Neural cell (in vitro differentiated cells): ENCODE measurements around the gene FZD7. TPM values are rescaled to one million over a fixed set of nuclear protein-coding genes. Genes with fewer than 3 reads are reported as not detected.

Experiments
- H2AFZ ChIP-seq: fragments of 200-600, 300-800 bp; sonication (generic), shearing (Covaris generic); 2 replicates; pipeline ENCODE4 v1.6.0; 2014; ENCODE audit warnings: low read depth, mild to moderate bottlenecking, antibody characterized with exemption, low read length, moderate library complexity
- H3F3A ChIP-seq: fragments of 200-600 bp; shearing (Covaris generic); 2 replicates; pipeline ENCODE4 v1.6.1; 2016; ENCODE audit warnings: mild to moderate bottlenecking, moderate library complexity, mixed read lengths, antibody characterized with exemption, low read length; ENCODE audit not compliant: insufficient read depth, poor library complexity, severe bottlenecking
- H3K27ac ChIP-seq: fragments of 200-600, 300-800 bp; sonication (generic), shearing (Covaris generic); 2 replicates; pipeline ENCODE4 v1.5.1; 2014; ENCODE audit warnings: mild to moderate bottlenecking, low read length, moderate library complexity
- H3K27me3 ChIP-seq: fragments of 300-800, 200-600 bp; sonication (generic), shearing (Covaris generic); 2 replicates; pipeline ENCODE4 v1.6.0; 2014; ENCODE audit warnings: mild to moderate bottlenecking, low read depth, low read length, moderate library complexity; ENCODE audit not compliant: insufficient read depth
- H3K36me3 ChIP-seq: fragments of 300-800, 200-600 bp; sonication (generic), shearing (Covaris generic); 2 replicates; pipeline ENCODE4 v1.5.1; 2014; ENCODE audit warnings: mild to moderate bottlenecking, antibody characterized with exemption, low read length, moderate library complexity; ENCODE audit not compliant: insufficient read depth
- H3K4me2 ChIP-seq: fragments of 300-800, 200-600 bp; sonication (generic), shearing (Covaris generic); 2 replicates; pipeline ENCODE4 v1.6.0; 2014; ENCODE audit warnings: mild to moderate bottlenecking, low read length
- H3K4me3 ChIP-seq: fragments of 300-800, 200-600 bp; sonication (generic), shearing (Covaris generic); 2 replicates; pipeline ENCODE4 v1.5.1; 2014; ENCODE audit warnings: mild to moderate bottlenecking, low read length, moderate library complexity
- H3K79me2 ChIP-seq: fragments of 200-600 bp; shearing (Covaris generic); replicated peaks from 2 replicates; pipeline ENCODE4 v1.6.0; 2014; ENCODE audit warnings: mild to moderate bottlenecking, low read length, moderate library complexity; ENCODE audit not compliant: insufficient read depth
- H3K9ac ChIP-seq: fragments of 300-800, 200-600 bp; sonication (generic), shearing (Covaris generic); 2 replicates; pipeline ENCODE4 v1.6.1; 2016; ENCODE audit warnings: mild to moderate bottlenecking, low read length, mixed read lengths
- H3K9me2 ChIP-seq: fragments of 200-600 bp; shearing (Covaris generic); 2 replicates; pipeline ENCODE4 v1.6.1; 2016; ENCODE audit warnings: mild to moderate bottlenecking, low read length, mixed read lengths; ENCODE audit not compliant: insufficient read depth
- H3K9me3 ChIP-seq: fragments of 200-600, 300-800 bp; sonication (generic), shearing (Covaris generic); 2 replicates; pipeline ENCODE4 v1.6.1; 2016; ENCODE audit warnings: mild to moderate bottlenecking, mixed run types, low read length, moderate library complexity, mixed read lengths
- H4K20me1 ChIP-seq: fragments of 200-600 bp; shearing (Covaris generic); 2 replicates; pipeline ENCODE4 v1.6.1; 2016; ENCODE audit warnings: mild to moderate bottlenecking, mixed run types; ENCODE audit not compliant: insufficient read depth
- CTCF ChIP-seq: fragments of 450-650 bp; IDR thresholded peaks from 2 replicates; pipeline ENCODE4 v1.5.1; 2014; ENCODE audit warnings: antibody characterized with exemption, mild to moderate bottlenecking, moderate library complexity; ENCODE audit not compliant: poor library complexity, severe bottlenecking
- EP300 ChIP-seq: fragments of 450-650 bp; conservative IDR thresholded peaks from 2 replicates; pipeline ENCODE4 v1.6.1; 2014; ENCODE audit warnings: antibody characterized with exemption, mild to moderate bottlenecking, moderate library complexity; ENCODE audit not compliant: poor library complexity, severe bottlenecking
- EZH2 ChIP-seq: fragments of 200-600, 300-800 bp; shearing (Covaris generic), sonication (generic); IDR thresholded peaks from 2 replicates; pipeline ENCODE4 v1.6.1; 2014; ENCODE audit warnings: antibody characterized with exemption, low read length, borderline replicate concordance, mild to moderate bottlenecking; ENCODE audit not compliant: insufficient read depth, poor library complexity, severe bottlenecking
- MXI1 ChIP-seq: fragments of 450-650 bp; conservative IDR thresholded peaks from 2 replicates; pipeline ENCODE4 v1.6.1; 2014; ENCODE audit warnings: antibody characterized with exemption, mild to moderate bottlenecking; ENCODE audit not compliant: poor library complexity, severe bottlenecking
- POLR2AphosphoS5 ChIP-seq: IDR thresholded peaks from 2 replicates; pipeline ENCODE4 v1.6.1; 2012
- RAD21 ChIP-seq: fragments of 450-650 bp; conservative IDR thresholded peaks from 2 replicates; pipeline ENCODE4 v1.6.1; 2014; ENCODE audit warnings: antibody characterized with exemption, mild to moderate bottlenecking, moderate library complexity
- REST ChIP-seq: IDR thresholded peaks from 2 replicates; pipeline ENCODE4 v1.6.1; 2012; ENCODE audit warnings: borderline replicate concordance
- SMC3 ChIP-seq: fragments of 450-650 bp; conservative IDR thresholded peaks from 2 replicates; pipeline ENCODE4 v1.6.1; 2014; ENCODE audit warnings: antibody characterized with exemption, mild to moderate bottlenecking, moderate library complexity; ENCODE audit not compliant: poor library complexity
- TAF1 ChIP-seq: IDR thresholded peaks from 2 replicates; pipeline ENCODE4 v1.6.1; 2012; ENCODE audit warnings: low read depth
- polyA plus RNA-seq: library from polyadenylated mRNA; depleted of rRNA; stranded (reverse); fragments of >200 nt; gene quantifications from 2 replicates; pipeline ENCODE4 v1.2.3, GENCODE V29; 2014

The FZD7 gene
- polyA plus RNA-seq, 1 donor from 2014 or later: 1.8 TPM

- Histone ChIP-seq H3K79me2 (no peaks in the 10 kb centered on the region), H3K36me3 (no peaks in the 10 kb centered on the region), H4K20me1 (no peaks in the 10 kb centered on the region), H3K4me2 (no peak overlapping the region), H2AFZ (no peak overlapping the region), H3K9me2 (no peaks in the 10 kb centered on the region), H3K4me3 (no peak overlapping the region), H3F3A (no peaks in the 10 kb centered on the region), H3K9ac (no peak overlapping the region), H3K9me3 (no peaks in the 10 kb centered on the region), H3K27ac (no peak overlapping the region), H3K27me3 (no peaks in the 10 kb centered on the region)
- no peak for TF ChIP-seq MXI1
- no peak for TF ChIP-seq SMC3
- TF ChIP-seq TAF1: no peak
- no peak for TF ChIP-seq RAD21
- no peak for TF ChIP-seq REST
- TF ChIP-seq POLR2AphosphoS5: no peak
- no peak for TF ChIP-seq EP300
- no peak for TF ChIP-seq EZH2
- no peak for TF ChIP-seq CTCF
These were observed 36.9 kb upstream of the FZD7 start for GRCh38 chr2:201996679-201997314.

DNA sequence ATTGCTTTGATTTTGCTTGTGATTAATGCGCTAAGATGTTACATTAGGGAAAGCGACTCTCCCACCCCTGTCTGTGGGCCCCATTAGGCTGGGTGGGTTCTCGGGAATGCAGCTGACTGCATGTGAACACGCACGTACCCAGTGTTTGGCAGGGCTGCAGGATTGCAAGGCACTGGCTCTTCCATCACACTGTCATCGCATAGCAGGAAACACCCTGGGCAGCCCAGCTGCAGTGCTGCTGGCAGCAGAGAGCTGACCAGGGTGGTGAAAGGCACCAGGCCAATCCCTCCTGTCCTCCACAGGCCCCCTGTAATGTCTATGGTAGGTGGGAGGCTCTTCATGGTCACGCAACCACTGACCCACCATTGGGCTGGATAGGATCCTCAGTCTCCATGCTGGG, 34.4 kb upstream of the FZD7 start:
- no peaks in the 10 kb centered on the region for H3K79me2 ChIP-seq
- no peaks in the 10 kb centered on the region for H3K36me3 ChIP-seq
- H2AFZ ChIP-seq: no peak overlapping the region
- H4K20me1 ChIP-seq: no peaks in the 10 kb centered on the region
- no peaks in the 10 kb centered on the region for H3K9me2 ChIP-seq
- no peaks in the 10 kb centered on the region for H3F3A ChIP-seq
- H3K27ac ChIP-seq: no peak overlapping the region
- H3K9me3 ChIP-seq: no peaks in the 10 kb centered on the region
- no peak overlapping the region for H3K4me2 ChIP-seq
- H3K9ac ChIP-seq: no peak overlapping the region
- no peak for TF ChIP-seq EP300
- no peak for TF ChIP-seq POLR2AphosphoS5
- no peak for TF ChIP-seq CTCF
- TF ChIP-seq SMC3: no peak
- TF ChIP-seq EZH2: no peak
- TF ChIP-seq MXI1: no peak
- TF ChIP-seq RAD21: no peak
- no peak for TF ChIP-seq REST
- TF ChIP-seq TAF1: no peak
- H3K4me3 ChIP-seq: no peak overlapping the region
- no peaks in the 10 kb centered on the region for H3K27me3 ChIP-seq
